ENCODE measurements around the gene FAM149B1. TPM values are rescaled to one million over a fixed set of nuclear protein-coding genes. Genes with fewer than 3 reads are reported as not detected.

FAM149B1 gene
- polyA plus RNA-seq, 4 donors: 13.2 to 30.8 (median 16.8) TPM

DNA sequence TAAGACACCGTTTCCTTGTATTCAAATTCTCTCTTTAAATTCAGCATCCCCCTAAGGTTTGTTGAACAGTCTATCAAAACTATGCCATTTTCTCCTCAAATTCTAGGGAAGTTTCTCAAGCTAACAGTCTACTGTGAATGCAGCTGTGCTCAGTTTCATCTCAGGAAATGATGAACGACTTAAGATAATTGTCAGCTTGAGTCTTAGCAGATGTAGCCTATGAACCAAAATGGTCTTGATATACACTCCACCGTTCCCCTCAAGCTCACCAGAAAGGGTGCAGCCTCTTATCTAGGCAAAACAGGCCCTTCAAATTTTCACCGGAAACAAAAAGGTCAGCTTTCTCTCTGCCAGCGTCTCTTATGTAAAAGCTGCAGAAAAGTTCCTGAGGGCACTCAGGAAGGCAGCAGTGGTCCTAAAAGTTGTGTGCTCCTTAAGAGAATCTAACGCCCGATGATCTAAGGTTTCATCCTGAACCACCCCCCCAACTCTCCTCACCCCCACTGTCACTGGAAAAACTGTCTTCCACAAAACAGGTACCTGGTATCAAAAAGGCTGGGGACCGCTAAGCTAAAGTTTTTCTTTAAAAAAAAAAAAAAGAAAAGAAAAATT, 77.1 kb downstream of the FAM149B1 start:
- no peak for DNase-seq
- WGBS, 3 donors: 39 to 44% (median 40%) methylated on average over 8 of the region's 8 CpGs
- Histone ChIP-seq H3K27ac (ENCODE audit: low read depth in 1 of 3, low read length in 2 of 3) (no peak overlapping the region), H3K36me3 (ENCODE audit: control insufficient read depth in 3 of 3, insufficient read depth in 2 of 3, low read depth in 1 of 3, low read length in 3 of 3) (peaks cover 4 to 20% (median 5%) of the 10 kb centered on the region in 3 donors), H3K9me3 (ENCODE audit: control insufficient read depth in 2 of 2, insufficient read depth in 1 of 2, low read depth in 1 of 2, low read length in 1 of 2) (no peaks in the 10 kb centered on the region), H3K4me1 (ENCODE audit: control insufficient read depth in 3 of 3, insufficient read depth in 2 of 3, low read depth in 1 of 3, low read length in 2 of 3) (peaks cover 0 to 10% (median 9%) of the 10 kb centered on the region in 3 donors), H3K4me3 (ENCODE audit: low read depth in 1 of 3, low read length in 3 of 3) (no peak overlapping the region), H3K27me3 (ENCODE audit: control insufficient read depth in 3 of 3, insufficient read depth in 3 of 3, low read length in 3 of 3) (no peaks in the 10 kb centered on the region)
- FAIRE-seq: no peak

DNA sequence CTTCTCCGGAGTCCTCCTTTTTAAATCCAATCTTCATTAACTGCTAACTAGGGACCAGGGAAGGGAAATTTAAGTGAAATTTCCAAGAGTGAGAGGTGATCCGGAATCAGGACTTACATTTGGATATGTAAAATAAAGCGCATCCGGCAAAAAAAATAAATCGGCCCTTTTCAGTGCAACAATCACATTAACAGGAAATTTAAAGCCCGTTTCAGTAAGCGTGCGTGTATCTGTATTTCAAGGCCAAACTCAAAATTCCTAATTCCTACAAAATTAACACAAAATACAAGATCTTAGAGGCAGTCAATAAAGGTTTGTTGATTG, 78.4 kb downstream of the FAM149B1 start:
- Histone ChIP-seq H3K36me3 (ENCODE audit: control insufficient read depth in 3 of 3, insufficient read depth in 2 of 3, low read depth in 1 of 3, low read length in 3 of 3) (peaks cover 2 to 22% (median 5%) of the 10 kb centered on the region in 3 donors), H3K9me3 (ENCODE audit: control insufficient read depth in 2 of 2, insufficient read depth in 1 of 2, low read depth in 1 of 2, low read length in 1 of 2) (no peaks in the 10 kb centered on the region), H3K27ac (ENCODE audit: low read depth in 1 of 3, low read length in 2 of 3) (peak overlapping the region in 2 of 3 donors; percentile 58 to 96), H3K27me3 (ENCODE audit: control insufficient read depth in 3 of 3, insufficient read depth in 3 of 3, low read length in 3 of 3) (no peaks in the 10 kb centered on the region), H3K4me3 (ENCODE audit: low read depth in 1 of 3, low read length in 3 of 3) (peak overlapping the region; percentile 19 to 87 (median 84)), H3K4me1 (ENCODE audit: control insufficient read depth in 3 of 3, insufficient read depth in 2 of 3, low read depth in 1 of 3, low read length in 2 of 3) (peaks cover 0 to 13% (median 10%) of the 10 kb centered on the region in 3 donors)
- 1 to 2% (median 2%) methylated on average over 8 of the region's 8 CpGs for WGBS, 3 donors
- DNase-seq: no peak
- no peak for FAIRE-seq

DNA sequence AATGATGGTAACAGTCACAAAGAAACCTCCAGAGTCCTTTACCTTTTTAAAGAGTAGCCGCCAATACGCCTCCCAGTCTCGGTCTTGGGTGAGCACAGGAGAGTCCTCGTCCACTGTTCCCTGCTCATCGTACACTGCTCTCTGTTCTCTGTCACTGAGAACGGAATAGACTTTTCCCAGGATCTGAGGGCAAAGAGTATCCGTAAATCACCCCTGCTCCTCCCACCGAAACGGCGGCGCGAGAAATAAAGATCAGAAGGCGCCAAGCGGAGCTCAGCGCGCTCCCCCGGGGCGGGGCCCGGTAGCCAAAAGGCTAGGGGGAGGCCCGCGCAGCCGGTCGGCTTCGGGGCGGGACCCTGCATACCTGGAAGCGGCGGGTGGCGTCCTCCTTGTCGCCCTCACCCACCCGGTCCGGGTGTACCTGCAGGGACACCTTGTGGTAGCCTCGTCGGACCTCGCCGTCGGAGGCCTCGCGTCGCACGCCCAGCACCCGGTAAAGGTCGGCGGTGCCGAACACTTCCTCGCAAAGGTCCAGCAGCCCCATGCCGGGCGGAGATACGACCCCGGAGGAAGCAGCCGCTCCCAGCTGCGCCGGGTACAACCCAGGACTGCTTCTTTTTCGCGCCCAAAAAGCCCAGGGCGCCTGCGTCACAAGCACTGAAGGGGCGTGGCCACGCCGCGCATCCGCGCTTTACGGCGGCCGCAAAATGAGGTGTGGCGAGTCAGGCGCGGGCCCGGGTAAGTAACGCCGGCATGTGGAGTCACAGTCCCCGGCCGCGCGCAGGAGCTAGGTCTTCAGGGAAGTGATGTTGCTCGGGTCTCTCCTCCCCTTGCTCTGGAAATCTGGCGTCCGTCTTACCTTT, 79.0 kb downstream of the FAM149B1 start, which contains the start of gene DNAJC9:
TSS of gene DNAJC9 (minus strand) at position 610 of the 863 bp plus-strand sequence. CDS start at position 544, 66 bp downstream.
- peak within 1 kb of the TSS; percentile 85 to 96 (median 96) for H3K27ac ChIP-seq (ENCODE audit: low read depth in 1 of 3, low read length in 2 of 3)
- H3K4me1 ChIP-seq (ENCODE audit: control insufficient read depth in 3 of 3, insufficient read depth in 2 of 3, low read depth in 1 of 3, low read length in 2 of 3): peaks cover 0 to 17% (median 12%) of the 10 kb centered on the region in 3 donors
- H3K36me3 ChIP-seq (ENCODE audit: control insufficient read depth in 3 of 3, insufficient read depth in 2 of 3, low read depth in 1 of 3, low read length in 3 of 3): peaks cover 2 to 27% (median 5%) of the 10 kb centered on the region in 3 donors
- no peaks in the 10 kb centered on the region for H3K9me3 ChIP-seq (ENCODE audit: control insufficient read depth in 2 of 2, insufficient read depth in 1 of 2, low read depth in 1 of 2, low read length in 1 of 2)
- peak within 1 kb of the TSS; percentile 68 to 87 (median 84) for H3K4me3 ChIP-seq (ENCODE audit: low read depth in 1 of 3, low read length in 3 of 3)
- FAIRE-seq (no peak), DNase-seq (peak; percentile 94 to 98)
- WGBS, 3 donors: 0% methylated on average over 66 to 78 of the region's 78 CpGs
- no peaks in the 10 kb centered on the region for H3K27me3 ChIP-seq (ENCODE audit: control insufficient read depth in 3 of 3, insufficient read depth in 3 of 3, low read length in 3 of 3)

DNA sequence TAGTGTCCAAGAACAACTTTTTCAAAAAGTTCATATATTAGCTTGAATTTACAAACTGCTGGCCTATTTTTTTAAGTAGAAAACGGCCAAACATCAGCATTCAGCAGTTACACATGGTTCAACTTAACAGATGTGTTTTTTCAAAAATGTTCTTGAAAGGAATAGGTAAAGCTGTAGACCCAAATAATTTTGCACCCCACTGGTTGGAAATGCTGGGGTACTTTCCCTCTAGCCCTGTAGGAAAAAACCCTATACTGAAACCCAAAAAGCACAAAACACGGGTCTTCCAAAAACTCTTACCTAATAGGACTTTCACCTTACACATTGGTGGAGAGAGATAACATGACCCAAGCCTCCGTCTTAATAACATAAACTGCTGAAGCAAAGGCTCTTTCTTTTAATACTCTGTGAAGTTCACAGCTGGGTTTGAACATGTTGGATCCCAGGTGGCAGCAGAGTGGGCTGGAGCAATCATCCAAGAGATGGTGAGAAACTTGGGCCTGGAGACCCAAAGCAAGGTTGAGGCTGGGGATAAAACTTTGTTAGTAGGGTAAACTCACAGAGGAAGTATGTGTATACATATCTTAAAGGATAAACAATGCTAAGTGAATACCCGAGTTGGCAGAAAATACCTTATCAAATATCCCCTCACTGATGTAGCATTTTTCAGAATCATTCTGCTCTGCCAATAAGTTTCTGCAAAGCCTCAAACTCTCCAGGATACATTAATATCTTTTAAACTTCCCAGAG, 79.8 kb downstream of the FAM149B1 start:
- 13 to 20% (median 19%) methylated on average over 4 of the region's 4 CpGs for WGBS, 3 donors

DNA sequence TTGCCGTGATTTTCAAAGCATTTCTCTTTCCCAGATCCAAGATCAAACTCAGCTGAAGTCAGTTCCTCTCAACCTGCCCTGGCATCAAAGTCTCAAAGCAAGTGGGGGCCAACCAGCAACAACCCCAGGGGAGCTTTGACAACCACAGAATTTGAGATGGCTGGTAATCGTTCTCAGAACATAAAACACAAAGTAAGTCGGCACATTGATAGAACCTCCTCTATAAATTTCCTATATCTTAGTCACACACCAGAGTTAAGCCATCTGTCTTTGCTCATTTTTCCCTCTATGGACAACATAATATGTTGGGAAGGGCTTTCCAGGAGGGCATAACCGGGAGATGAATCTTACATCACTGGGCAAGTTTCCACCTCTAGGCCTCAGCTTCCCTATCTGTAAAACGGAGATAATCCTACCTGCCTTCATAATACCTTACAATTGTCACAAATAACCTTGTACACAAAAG, 80.4 kb downstream of the FAM149B1 start:
- 70 to 74% (median 72%) methylated on average over 5 of the region's 5 CpGs for WGBS, 3 donors
- no peaks in the 10 kb centered on the region for H3K9me3 ChIP-seq (ENCODE audit: control insufficient read depth in 2 of 2, insufficient read depth in 1 of 2, low read depth in 1 of 2, low read length in 1 of 2)
- no peaks in the 10 kb centered on the region for H3K27me3 ChIP-seq (ENCODE audit: control insufficient read depth in 3 of 3, insufficient read depth in 3 of 3, low read length in 3 of 3)
- no peak for DNase-seq
- no peak overlapping the region for H3K4me3 ChIP-seq (ENCODE audit: low read depth in 1 of 3, low read length in 3 of 3)
- H3K27ac ChIP-seq (ENCODE audit: low read depth in 1 of 3, low read length in 2 of 3): peak overlapping the region in 2 of 3 donors; percentile 27 to 96
- peaks cover 2 to 27% (median 2%) of the 10 kb centered on the region in 3 donors for H3K36me3 ChIP-seq (ENCODE audit: control insufficient read depth in 3 of 3, insufficient read depth in 2 of 3, low read depth in 1 of 3, low read length in 3 of 3)
- no peak for FAIRE-seq
- H3K4me1 ChIP-seq (ENCODE audit: control insufficient read depth in 3 of 3, insufficient read depth in 2 of 3, low read depth in 1 of 3, low read length in 2 of 3): peaks cover 0 to 17% (median 12%) of the 10 kb centered on the region in 3 donors

More for the DNA sequence above, 79.8 kb downstream of the FAM149B1 start:
- DNase-seq (peak in 1 of 2 donors; percentile 18), FAIRE-seq (no peak)
- Histone ChIP-seq H3K4me3 (ENCODE audit: low read depth in 1 of 3, low read length in 3 of 3) (peak overlapping the region in 2 of 3 donors; percentile 84 to 87), H3K9me3 (ENCODE audit: control insufficient read depth in 2 of 2, insufficient read depth in 1 of 2, low read depth in 1 of 2, low read length in 1 of 2) (no peaks in the 10 kb centered on the region), H3K27ac (ENCODE audit: low read depth in 1 of 3, low read length in 2 of 3) (peak overlapping the region; percentile 85 to 96 (median 96)), H3K4me1 (ENCODE audit: control insufficient read depth in 3 of 3, insufficient read depth in 2 of 3, low read depth in 1 of 3, low read length in 2 of 3) (peaks cover 0 to 17% (median 12%) of the 10 kb centered on the region in 3 donors), H3K36me3 (ENCODE audit: control insufficient read depth in 3 of 3, insufficient read depth in 2 of 3, low read depth in 1 of 3, low read length in 3 of 3) (peaks cover 2 to 27% (median 2%) of the 10 kb centered on the region in 3 donors), H3K27me3 (ENCODE audit: control insufficient read depth in 3 of 3, insufficient read depth in 3 of 3, low read length in 3 of 3) (no peaks in the 10 kb centered on the region)

DNA sequence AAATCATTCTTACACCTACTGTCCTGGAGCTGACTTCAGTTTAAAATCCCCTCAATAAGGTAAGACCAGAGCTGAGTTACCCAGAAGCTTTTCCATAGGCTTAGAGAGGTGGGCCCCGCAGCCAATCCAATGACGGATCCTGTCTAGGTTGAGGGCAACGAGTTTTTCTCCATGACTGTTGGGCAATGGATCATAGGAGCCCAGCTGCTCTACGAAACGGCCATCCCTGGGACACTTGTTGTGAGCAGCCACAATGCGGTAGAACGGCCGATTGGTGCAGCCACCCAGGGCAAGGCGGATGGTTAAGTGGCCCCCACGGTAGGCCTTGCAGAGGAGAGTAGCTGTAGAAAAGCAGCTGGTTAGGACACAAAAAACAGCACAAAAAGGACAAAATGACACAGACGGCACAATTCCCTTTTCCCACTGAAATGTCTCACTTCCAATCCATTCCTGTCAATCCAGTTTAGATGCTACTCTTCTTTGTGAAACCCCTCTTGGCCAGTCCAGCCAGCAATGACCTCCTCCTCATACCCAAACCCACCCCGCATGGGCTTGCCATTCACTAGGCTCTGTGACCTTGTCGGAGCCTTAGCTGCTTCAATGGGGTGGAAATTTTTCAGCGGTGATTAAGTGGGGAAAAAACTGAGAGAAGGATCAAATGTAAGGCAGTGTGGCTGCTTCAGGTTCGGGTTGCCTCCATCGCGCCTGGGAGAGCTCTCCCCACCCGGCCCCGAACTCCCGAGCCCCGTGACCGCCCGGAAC, 83.9 kb downstream of the FAM149B1 start:
- FAIRE-seq: no peak

DNA sequence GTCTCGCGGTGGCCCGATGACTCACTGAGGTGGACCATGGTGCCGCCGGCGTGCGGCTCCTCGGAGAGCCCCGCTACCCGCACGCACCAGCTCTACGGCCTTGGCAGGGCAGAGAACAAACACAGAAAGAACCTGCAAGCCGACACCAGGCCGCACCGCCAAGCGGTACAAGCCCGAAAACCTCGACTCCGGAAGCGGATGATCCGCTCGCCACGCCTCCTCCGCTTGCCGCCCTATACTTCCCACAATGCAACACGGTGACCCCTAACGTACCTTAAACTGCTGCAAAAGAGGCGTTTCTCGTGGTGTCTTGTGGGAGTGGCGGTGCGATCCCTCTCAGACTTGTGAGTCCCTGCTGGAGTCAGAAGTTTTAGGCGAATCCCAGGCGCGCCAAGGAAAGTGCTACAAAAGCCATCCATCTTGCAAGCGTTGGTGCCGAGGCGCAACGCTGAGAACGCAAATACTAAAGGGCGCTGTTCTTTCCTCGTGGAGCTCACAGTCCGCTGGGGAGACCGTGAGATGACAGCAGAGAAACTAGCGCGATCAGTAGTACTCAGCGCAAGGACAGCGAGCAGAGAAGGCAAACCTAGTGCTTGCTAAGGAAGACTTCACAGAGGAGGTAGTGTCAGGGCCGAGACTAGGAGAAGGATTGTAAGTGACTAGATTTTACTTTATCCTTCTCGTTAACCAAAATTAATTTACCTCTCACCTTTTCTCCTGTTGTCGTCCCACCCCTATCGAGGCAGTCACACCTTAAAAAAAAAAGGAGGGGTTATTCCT, 84.7 kb downstream of the FAM149B1 start, which contains the start of gene MRPS16:
TSS of gene MRPS16 (minus strand) at position 200 of the 780 bp plus-strand sequence. CDS start at position 38, 162 bp downstream.
- FAIRE-seq (no peak), DNase-seq (peak; percentile 98)
- WGBS, 3 donors: 0% methylated on average over 48 to 51 of the region's 51 CpGs
- Histone ChIP-seq H3K9me3 (ENCODE audit: control insufficient read depth in 2 of 2, insufficient read depth in 1 of 2, low read depth in 1 of 2, low read length in 1 of 2) (no peaks in the 10 kb centered on the region), H3K4me3 (ENCODE audit: low read depth in 1 of 3, low read length in 3 of 3) (peak within 1 kb of the TSS; percentile 67 to 80 (median 69)), H3K4me1 (ENCODE audit: control insufficient read depth in 3 of 3, insufficient read depth in 2 of 3, low read depth in 1 of 3, low read length in 2 of 3) (peaks cover 2 to 16% (median 4%) of the 10 kb centered on the region in 3 donors), H3K27ac (ENCODE audit: low read depth in 1 of 3, low read length in 2 of 3) (peak within 1 kb of the TSS; percentile 75 to 95 (median 84)), H3K27me3 (ENCODE audit: control insufficient read depth in 3 of 3, insufficient read depth in 3 of 3, low read length in 3 of 3) (no peaks in the 10 kb centered on the region), H3K36me3 (ENCODE audit: control insufficient read depth in 3 of 3, insufficient read depth in 2 of 3, low read depth in 1 of 3, low read length in 3 of 3) (peaks cover 2 to 18% (median 2%) of the 10 kb centered on the region in 3 donors)

More for the DNA sequence above, 83.9 kb downstream of the FAM149B1 start:
- Histone ChIP-seq H3K4me3 (ENCODE audit: low read depth in 1 of 3, low read length in 3 of 3) (peak overlapping the region; percentile 67 to 80 (median 69)), H3K27ac (ENCODE audit: low read depth in 1 of 3, low read length in 2 of 3) (peak overlapping the region; percentile 66 to 95 (median 84)), H3K4me1 (ENCODE audit: control insufficient read depth in 3 of 3, insufficient read depth in 2 of 3, low read depth in 1 of 3, low read length in 2 of 3) (peaks cover 2 to 17% (median 4%) of the 10 kb centered on the region in 3 donors), H3K27me3 (ENCODE audit: control insufficient read depth in 3 of 3, insufficient read depth in 3 of 3, low read length in 3 of 3) (no peaks in the 10 kb centered on the region), H3K9me3 (ENCODE audit: control insufficient read depth in 2 of 2, insufficient read depth in 1 of 2, low read depth in 1 of 2, low read length in 1 of 2) (no peaks in the 10 kb centered on the region), H3K36me3 (ENCODE audit: control insufficient read depth in 3 of 3, insufficient read depth in 2 of 3, low read depth in 1 of 3, low read length in 3 of 3) (peaks cover 2 to 18% (median 2%) of the 10 kb centered on the region in 3 donors)
- DNase-seq: peak; percentile 15 to 40
- 7 to 13% (median 8%) methylated on average over 22 to 23 of the region's 23 CpGs for WGBS, 3 donors
